Iris pigment epithelial cell (primary cell): ENCODE measurements around the gene ADAMTS2.

ENCODE experiments used
- DNase-seq: peaks from one replicate; pipeline ENCODE4 v3.0.0-alpha.2; 2011; ENCODE audit warnings: low read depth

ADAMTS2 gene

GRCh38 chr5:179194941-179195381 lies 150.3 kb downstream of the ADAMTS2 start:
- no peak for DNase-seq

GRCh38 chr5:179194201-179194910 lies 150.9 kb downstream of the ADAMTS2 start:
- DNase-seq = no peak

- no peak for DNase-seq
These were observed 151.5 kb downstream of the ADAMTS2 start for GRCh38 chr5:179193746-179194145.

GRCh38 chr5:179192891-179193470 lies 152.3 kb downstream of the ADAMTS2 start:
- no peak for DNase-seq

- no peak for DNase-seq
These were observed 152.9 kb downstream of the ADAMTS2 start for GRCh38 chr5:179192185-179192890.

GRCh38 chr5:179191506-179192184 lies 153.6 kb downstream of the ADAMTS2 start:
- no peak for DNase-seq

GRCh38 chr5:179190851-179191505 lies 154.3 kb downstream of the ADAMTS2 start:
- DNase-seq = no peak

GRCh38 chr5:179188636-179189035 lies 156.6 kb downstream of the ADAMTS2 start:
- DNase-seq = no peak

GRCh38 chr5:179187681-179188575 lies 157.3 kb downstream of the ADAMTS2 start:
- DNase-seq = no peak

GRCh38 chr5:179187229-179187678 lies 158.0 kb downstream of the ADAMTS2 start:
- DNase-seq = no peak

GRCh38 chr5:179186801-179187200 lies 158.5 kb downstream of the ADAMTS2 start:
- DNase-seq = no peak

- no peak for DNase-seq
These were observed 159.3 kb downstream of the ADAMTS2 start for GRCh38 chr5:179185941-179186411.

- no peak for DNase-seq
These were observed 159.9 kb downstream of the ADAMTS2 start for GRCh38 chr5:179185256-179185940.

- no peak for DNase-seq
These were observed 160.7 kb downstream of the ADAMTS2 start for GRCh38 chr5:179184521-179185050.

GRCh38 chr5:179183481-179183880 lies 161.8 kb downstream of the ADAMTS2 start:
- no peak for DNase-seq

- DNase-seq = no peak
These were observed 162.7 kb downstream of the ADAMTS2 start for GRCh38 chr5:179182601-179183000.

GRCh38 chr5:179181988-179182387 lies 163.3 kb downstream of the ADAMTS2 start:
- DNase-seq = no peak

- DNase-seq = no peak
These were observed 164.2 kb downstream of the ADAMTS2 start for GRCh38 chr5:179180921-179181645.

GRCh38 chr5:179180061-179180610 lies 165.1 kb downstream of the ADAMTS2 start:
- DNase-seq = no peak
